NCI-H1436 treated with DMSO at 0.1 percent for 48 hours (cell line): ENCODE results near the gene MCTP2.

Source experiments
- DNase-seq: peaks from one replicate; lab custom pipeline; 2025; lab: John Stamatoyannopoulos, UW

The MCTP2 gene

DNA sequence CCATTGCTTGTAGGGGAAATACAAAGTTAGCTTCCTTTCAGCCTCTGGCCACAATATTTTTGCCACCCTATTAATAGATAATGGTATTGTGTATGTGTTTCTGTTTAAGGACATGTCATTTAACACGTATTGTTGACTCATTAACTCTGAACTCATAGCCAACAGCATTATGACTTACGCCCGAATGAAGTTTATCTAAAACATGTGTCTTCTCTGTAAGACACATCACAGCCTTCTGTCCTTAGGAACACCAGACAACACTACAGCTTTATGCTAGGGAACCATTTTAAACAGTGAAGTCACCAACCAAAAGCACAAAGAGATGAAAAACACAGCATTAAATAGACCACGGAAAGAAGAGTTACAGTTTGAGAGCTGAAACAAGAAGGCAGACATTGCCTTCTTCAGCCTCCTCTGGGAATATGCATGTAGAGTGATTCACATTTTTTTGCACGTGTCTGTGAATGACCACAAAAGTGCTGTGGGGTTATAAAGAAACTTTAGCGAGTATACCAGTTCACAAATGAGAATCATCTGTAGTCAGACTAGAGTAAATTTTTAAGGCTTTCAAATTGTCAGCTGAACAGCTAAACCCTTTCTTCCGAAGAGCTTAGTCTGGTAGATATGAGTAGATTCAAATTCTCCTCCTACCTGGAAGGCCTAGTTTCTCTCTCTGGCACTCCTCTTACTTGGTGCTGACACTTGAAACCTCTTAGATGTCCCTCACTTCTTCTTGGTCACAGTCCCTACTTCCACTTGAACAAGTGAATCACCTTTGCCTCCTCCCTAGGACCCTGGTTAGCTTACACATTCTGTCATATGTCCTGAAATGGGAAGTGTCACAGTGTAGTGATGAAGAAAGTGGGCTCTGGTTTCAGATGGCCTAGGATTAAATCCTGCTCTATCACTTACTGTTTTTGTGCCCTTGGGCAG, 32.2 kb downstream of the MCTP2 start:
- no peak for DNase-seq

GRCh38 chr15:94265009-94265408, 33.6 kb downstream of the MCTP2 start:
- no peak for DNase-seq

- no peak for DNase-seq
These were observed 34.6 kb downstream of the MCTP2 start for GRCh38 chr15:94265982-94266381.

- no peak for DNase-seq
These were observed 35.4 kb downstream of the MCTP2 start for GRCh38 chr15:94266789-94267188.

GRCh38 chr15:94269954-94270353, 38.6 kb downstream of the MCTP2 start:
- no peak for DNase-seq

GRCh38 chr15:94270570-94270969, 39.2 kb downstream of the MCTP2 start:
- no peak for DNase-seq

- DNase-seq: no peak
These were observed 41.0 kb downstream of the MCTP2 start for GRCh38 chr15:94272251-94272898.

DNA sequence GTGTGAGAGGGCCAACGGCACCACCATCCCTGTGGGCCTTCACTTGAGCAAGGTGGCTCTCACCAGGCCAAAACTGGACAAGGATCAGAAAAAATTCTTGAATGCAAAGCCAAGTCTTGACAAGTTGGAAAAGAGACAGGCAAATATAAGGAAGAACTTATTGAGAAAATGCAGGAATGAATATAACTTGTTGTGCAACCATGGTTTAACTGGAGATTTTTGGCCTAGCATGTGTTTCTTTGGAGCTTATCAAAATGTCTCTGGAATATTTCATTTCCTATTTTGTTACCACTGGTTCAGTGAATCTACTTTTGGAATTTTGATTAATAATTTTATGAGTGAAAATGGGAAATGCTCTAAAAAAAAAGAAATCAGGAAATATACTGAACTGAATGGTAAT, 42.5 kb downstream of the MCTP2 start:
- no peak for DNase-seq

GRCh38 chr15:94274745-94275144, 43.4 kb downstream of the MCTP2 start:
- DNase-seq: no peak

GRCh38 chr15:94277485-94277884, 46.1 kb downstream of the MCTP2 start:
- DNase-seq: no peak

- no peak for DNase-seq
These were observed 48.4 kb downstream of the MCTP2 start for GRCh38 chr15:94279736-94280135.

- no peak for DNase-seq
These were observed 48.9 kb downstream of the MCTP2 start for GRCh38 chr15:94280301-94280700.

DNA sequence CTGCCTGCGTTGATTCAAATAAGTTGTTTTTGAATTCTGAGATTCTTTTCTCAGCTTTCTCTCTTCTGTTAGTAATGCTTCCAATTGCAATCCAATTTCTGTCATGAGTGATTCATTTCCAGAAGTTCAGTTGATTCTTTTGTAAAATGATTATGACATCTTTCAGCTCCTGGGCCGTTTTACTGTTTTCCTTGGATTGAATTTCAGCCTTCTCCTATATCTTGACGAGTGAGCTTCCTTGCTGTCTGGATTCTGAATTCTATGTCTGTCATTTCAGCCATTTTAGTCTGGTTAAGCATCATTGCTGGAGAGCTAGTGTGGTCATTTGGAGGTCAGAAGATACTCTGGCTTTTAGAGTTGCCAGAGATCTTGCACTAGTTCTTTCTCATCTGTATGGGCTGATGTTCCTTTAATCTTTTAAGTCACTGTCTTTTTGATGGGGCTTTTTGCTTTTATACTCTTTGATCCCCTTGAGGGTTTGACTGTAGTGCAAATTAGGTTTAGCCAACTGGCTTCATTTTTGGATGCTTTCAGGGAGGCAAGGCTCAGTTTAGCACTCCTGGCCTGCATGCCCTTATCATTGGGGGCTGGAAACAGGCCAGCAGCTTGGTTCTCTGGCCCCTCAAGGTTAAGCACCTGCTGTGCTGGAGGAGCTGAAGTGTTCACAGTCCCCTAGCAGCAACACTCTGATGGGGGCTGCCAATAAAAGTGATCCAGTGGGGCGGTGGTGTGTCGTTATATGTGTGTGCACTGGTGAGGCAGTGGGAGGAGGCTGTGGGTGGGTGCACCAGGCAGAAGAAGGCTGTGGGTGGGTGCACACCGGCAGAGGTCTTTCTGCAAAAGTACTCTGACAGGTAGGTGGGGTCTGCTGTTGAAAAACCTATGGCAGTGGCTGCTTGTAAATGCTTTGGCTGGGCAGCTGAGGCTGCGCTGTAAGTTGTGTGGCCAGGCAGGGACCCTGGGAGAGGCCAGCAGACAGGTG, 51.2 kb downstream of the MCTP2 start:
- DNase-seq: no peak

- no peak for DNase-seq
These were observed 55.2 kb downstream of the MCTP2 start for GRCh38 chr15:94286583-94286982.

- no peak for DNase-seq
These were observed 56.5 kb downstream of the MCTP2 start for GRCh38 chr15:94287794-94288246.

DNA sequence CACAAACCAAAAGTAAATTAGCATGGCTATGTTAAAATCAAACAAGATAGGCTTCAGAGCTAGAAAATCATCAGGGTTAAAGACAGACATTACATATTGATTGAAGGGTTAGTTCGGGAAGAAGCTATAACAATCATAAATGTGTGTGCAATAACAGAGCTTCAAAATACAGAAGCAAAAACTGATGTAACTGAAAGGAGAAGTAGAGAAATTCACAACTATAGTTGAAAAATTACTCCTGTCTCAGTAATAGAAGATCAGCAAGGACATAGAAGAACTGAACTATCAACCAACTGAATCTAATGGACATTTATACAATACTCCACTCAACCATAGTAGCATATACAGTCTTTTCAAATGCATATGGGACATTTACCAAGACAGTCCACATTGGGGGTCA, 59.4 kb downstream of the MCTP2 start:
- DNase-seq: no peak

GRCh38 chr15:94293411-94294402, 62.3 kb downstream of the MCTP2 start:
- DNase-seq: no peak

DNA sequence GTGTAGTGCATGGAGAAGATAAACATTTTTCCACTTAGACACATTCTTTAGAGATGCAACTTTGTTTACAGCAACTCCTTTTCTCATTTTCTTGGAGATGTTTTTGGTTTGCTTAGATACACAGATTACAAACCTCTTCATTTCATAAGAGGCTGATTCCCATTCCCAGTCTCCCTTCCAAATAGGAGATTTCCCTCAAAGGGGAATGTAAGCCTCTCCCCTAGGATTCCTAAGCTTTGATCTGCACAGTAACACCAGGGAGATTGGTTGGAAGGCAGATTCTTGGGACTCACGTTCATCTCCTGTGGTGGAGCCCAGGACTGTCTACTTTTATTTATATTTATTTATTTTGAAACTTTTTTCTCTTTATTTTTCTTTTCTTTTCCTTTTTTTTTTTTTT, 63.2 kb downstream of the MCTP2 start:
- no peak for DNase-seq

GRCh38 chr15:94295275-94295674, 63.9 kb downstream of the MCTP2 start:
- no peak for DNase-seq

DNA sequence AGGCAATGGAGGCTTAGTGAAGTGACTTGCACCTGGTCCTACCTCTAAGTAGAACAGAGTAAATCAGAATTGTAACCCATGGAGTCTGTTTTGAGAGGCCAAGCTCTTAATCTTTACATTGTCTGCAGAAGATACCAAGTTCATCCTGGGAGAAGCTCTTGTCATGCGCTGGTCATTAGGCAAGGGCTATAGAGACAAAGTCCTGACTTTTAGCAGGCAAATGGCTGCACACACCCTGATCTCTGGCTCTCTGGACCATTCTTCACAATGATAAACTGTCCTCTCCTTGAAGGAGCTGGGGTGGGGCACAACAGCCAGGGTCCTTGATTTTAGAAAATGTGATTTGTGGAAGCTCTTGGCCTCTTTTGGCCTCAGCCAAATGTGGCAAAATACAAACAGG, 65.4 kb downstream of the MCTP2 start:
- DNase-seq: no peak

GRCh38 chr15:94297558-94297957, 66.2 kb downstream of the MCTP2 start:
- no peak for DNase-seq
